Measurements from ENCODE around the gene FBN1.

The FBN1 gene

GRCh38 chr15:48493084-48493762 lies 152.3 kb downstream of the FBN1 start:
- Histone ChIP-seq H3K27me3 (ENCODE audit: control insufficient read depth, insufficient read depth, low read length) (no peaks in the 10 kb centered on the region), H3K4me1 (ENCODE audit: control insufficient read depth, insufficient read depth, low read length) (no peaks in the 10 kb centered on the region), H3K36me3 (ENCODE audit: control insufficient read depth, insufficient read depth, low read length) (no peaks in the 10 kb centered on the region; the same call in 1 of the 2 replicates), H3K9ac (ENCODE audit: low read length) (no peak overlapping the region), H3K4me3 (ENCODE audit: low read depth, low read length) (no peak overlapping the region), H3K27ac (ENCODE audit: low read depth, low read length) (no peak overlapping the region), H3K9me3 (ENCODE audit: control insufficient read depth, insufficient read depth, low read depth, low read length) (no peaks in the 10 kb centered on the region)

GRCh38 chr15:48486228-48486627 lies 159.3 kb downstream of the FBN1 start:
- H3K36me3 ChIP-seq (ENCODE audit: control insufficient read depth, insufficient read depth, low read length), result no peaks in the 10 kb centered on the region
- peaks cover 4% of the 10 kb centered on the region; the same call in 1 of the 2 replicates for H3K4me1 ChIP-seq (ENCODE audit: control insufficient read depth, insufficient read depth, low read length)
- H3K27me3 ChIP-seq (ENCODE audit: control insufficient read depth, insufficient read depth, low read length), result no peaks in the 10 kb centered on the region
- no peak overlapping the region for H3K4me3 ChIP-seq (ENCODE audit: low read depth, low read length)
- no peak overlapping the region for H3K27ac ChIP-seq (ENCODE audit: low read depth, low read length)
- no peaks in the 10 kb centered on the region for H3K9me3 ChIP-seq (ENCODE audit: control insufficient read depth, insufficient read depth, low read depth, low read length)
- H3K9ac ChIP-seq (ENCODE audit: low read length), result no peak overlapping the region

GRCh38 chr15:48481802-48482201 lies 163.7 kb downstream of the FBN1 start:
- peaks cover 14% of the 10 kb centered on the region; the same call in 1 of the 2 replicates for H3K4me1 ChIP-seq (ENCODE audit: control insufficient read depth, insufficient read depth, low read length)
- no peak overlapping the region for H3K4me3 ChIP-seq (ENCODE audit: low read depth, low read length)
- H3K9ac ChIP-seq (ENCODE audit: low read length), result no peak overlapping the region
- H3K9me3 ChIP-seq (ENCODE audit: control insufficient read depth, insufficient read depth, low read depth, low read length), result no peaks in the 10 kb centered on the region
- H3K27me3 ChIP-seq (ENCODE audit: control insufficient read depth, insufficient read depth, low read length), result no peaks in the 10 kb centered on the region
- no peaks in the 10 kb centered on the region for H3K36me3 ChIP-seq (ENCODE audit: control insufficient read depth, insufficient read depth, low read length)
- no peak overlapping the region for H3K27ac ChIP-seq (ENCODE audit: low read depth, low read length)

- Histone ChIP-seq H3K27ac (ENCODE audit: low read depth, low read length) (no peak overlapping the region), H3K36me3 (ENCODE audit: control insufficient read depth, insufficient read depth, low read length) (no peaks in the 10 kb centered on the region), H3K9ac (ENCODE audit: low read length) (no peak overlapping the region), H3K4me3 (ENCODE audit: low read depth, low read length) (no peak overlapping the region), H3K27me3 (ENCODE audit: control insufficient read depth, insufficient read depth, low read length) (no peaks in the 10 kb centered on the region), H3K9me3 (ENCODE audit: control insufficient read depth, insufficient read depth, low read depth, low read length) (no peaks in the 10 kb centered on the region), H3K4me1 (ENCODE audit: control insufficient read depth, insufficient read depth, low read length) (peaks cover 14% of the 10 kb centered on the region; the same call in 1 of the 2 replicates)
Observed at GRCh38 chr15:48479751-48480150, 165.8 kb downstream of the FBN1 start.

GRCh38 chr15:48478581-48478980 lies 166.9 kb downstream of the FBN1 start:
- Histone ChIP-seq H3K4me1 (ENCODE audit: control insufficient read depth, insufficient read depth, low read length) (peaks cover 14% of the 10 kb centered on the region; the same call in 1 of the 2 replicates), H3K27me3 (ENCODE audit: control insufficient read depth, insufficient read depth, low read length) (no peaks in the 10 kb centered on the region), H3K9me3 (ENCODE audit: control insufficient read depth, insufficient read depth, low read depth, low read length) (no peaks in the 10 kb centered on the region), H3K27ac (ENCODE audit: low read depth, low read length) (no peak overlapping the region), H3K36me3 (ENCODE audit: control insufficient read depth, insufficient read depth, low read length) (no peaks in the 10 kb centered on the region), H3K9ac (ENCODE audit: low read length) (no peak overlapping the region), H3K4me3 (ENCODE audit: low read depth, low read length) (no peak overlapping the region)

- no peaks in the 10 kb centered on the region for H3K36me3 ChIP-seq (ENCODE audit: control insufficient read depth, insufficient read depth, low read length)
- H3K9me3 ChIP-seq (ENCODE audit: control insufficient read depth, insufficient read depth, low read depth, low read length), result no peaks in the 10 kb centered on the region
- peaks cover 14% of the 10 kb centered on the region; the same call in 1 of the 2 replicates for H3K4me1 ChIP-seq (ENCODE audit: control insufficient read depth, insufficient read depth, low read length)
Observed at GRCh38 chr15:48477795-48478360, 167.6 kb downstream of the FBN1 start.

GRCh38 chr15:48475600-48476395 lies 169.7 kb downstream of the FBN1 start:
- H3K27me3 ChIP-seq (ENCODE audit: control insufficient read depth, insufficient read depth, low read length), result no peaks in the 10 kb centered on the region
- no peaks in the 10 kb centered on the region for H3K36me3 ChIP-seq (ENCODE audit: control insufficient read depth, insufficient read depth, low read length)
- no peak overlapping the region for H3K27ac ChIP-seq (ENCODE audit: low read depth, low read length)
- H3K4me1 ChIP-seq (ENCODE audit: control insufficient read depth, insufficient read depth, low read length), result peaks cover 10% of the 10 kb centered on the region; the same call in 1 of the 2 replicates
- H3K9ac ChIP-seq (ENCODE audit: low read length), result no peak overlapping the region
- H3K4me3 ChIP-seq (ENCODE audit: low read depth, low read length), result no peak overlapping the region
- no peaks in the 10 kb centered on the region for H3K9me3 ChIP-seq (ENCODE audit: control insufficient read depth, insufficient read depth, low read depth, low read length)

More at GRCh38 chr15:48477795-48478360, 167.6 kb downstream of the FBN1 start:
- Histone ChIP-seq H3K27me3 (ENCODE audit: control insufficient read depth, insufficient read depth, low read length) (no peaks in the 10 kb centered on the region), H3K4me3 (ENCODE audit: low read depth, low read length) (no peak overlapping the region), H3K27ac (ENCODE audit: low read depth, low read length) (no peak overlapping the region), H3K9ac (ENCODE audit: low read length) (no peak overlapping the region)

GRCh38 chr15:48473667-48474066 lies 171.8 kb downstream of the FBN1 start:
- no peaks in the 10 kb centered on the region for H3K36me3 ChIP-seq (ENCODE audit: control insufficient read depth, insufficient read depth, low read length)
- H3K27me3 ChIP-seq (ENCODE audit: control insufficient read depth, insufficient read depth, low read length), result no peaks in the 10 kb centered on the region
- no peak overlapping the region for H3K4me3 ChIP-seq (ENCODE audit: low read depth, low read length)
- no peaks in the 10 kb centered on the region; the same call in 1 of the 2 replicates for H3K4me1 ChIP-seq (ENCODE audit: control insufficient read depth, insufficient read depth, low read length)
- no peak overlapping the region for H3K9ac ChIP-seq (ENCODE audit: low read length)
- no peak overlapping the region for H3K27ac ChIP-seq (ENCODE audit: low read depth, low read length)
- no peaks in the 10 kb centered on the region for H3K9me3 ChIP-seq (ENCODE audit: control insufficient read depth, insufficient read depth, low read depth, low read length)

GRCh38 chr15:48472756-48473155 lies 172.8 kb downstream of the FBN1 start:
- Histone ChIP-seq H3K4me1 (ENCODE audit: control insufficient read depth, insufficient read depth, low read length) (no peaks in the 10 kb centered on the region), H3K27me3 (ENCODE audit: control insufficient read depth, insufficient read depth, low read length) (no peaks in the 10 kb centered on the region), H3K36me3 (ENCODE audit: control insufficient read depth, insufficient read depth, low read length) (no peaks in the 10 kb centered on the region), H3K9me3 (ENCODE audit: control insufficient read depth, insufficient read depth, low read depth, low read length) (no peaks in the 10 kb centered on the region), H3K27ac (ENCODE audit: low read depth, low read length) (no peak overlapping the region), H3K4me3 (ENCODE audit: low read depth, low read length) (no peak overlapping the region), H3K9ac (ENCODE audit: low read length) (no peak overlapping the region)

GRCh38 chr15:48471073-48471472 lies 174.4 kb downstream of the FBN1 start:
- Histone ChIP-seq H3K27me3 (ENCODE audit: control insufficient read depth, insufficient read depth, low read length) (no peaks in the 10 kb centered on the region), H3K27ac (ENCODE audit: low read depth, low read length) (no peak overlapping the region), H3K4me3 (ENCODE audit: low read depth, low read length) (no peak overlapping the region), H3K9ac (ENCODE audit: low read length) (no peak overlapping the region), H3K4me1 (ENCODE audit: control insufficient read depth, insufficient read depth, low read length) (no peaks in the 10 kb centered on the region), H3K36me3 (ENCODE audit: control insufficient read depth, insufficient read depth, low read length) (no peaks in the 10 kb centered on the region; the same call in 1 of the 2 replicates), H3K9me3 (ENCODE audit: control insufficient read depth, insufficient read depth, low read depth, low read length) (no peaks in the 10 kb centered on the region)

- H3K36me3 ChIP-seq (ENCODE audit: control insufficient read depth, insufficient read depth, low read length), result no peaks in the 10 kb centered on the region; the same call in 1 of the 2 replicates
- no peaks in the 10 kb centered on the region for H3K4me1 ChIP-seq (ENCODE audit: control insufficient read depth, insufficient read depth, low read length)
- H3K9ac ChIP-seq (ENCODE audit: low read length), result no peak overlapping the region
Observed at GRCh38 chr15:48470096-48470495, 175.4 kb downstream of the FBN1 start.

More at GRCh38 chr15:48470096-48470495, 175.4 kb downstream of the FBN1 start:
- no peaks in the 10 kb centered on the region for H3K9me3 ChIP-seq (ENCODE audit: control insufficient read depth, insufficient read depth, low read depth, low read length)
- H3K27ac ChIP-seq (ENCODE audit: low read depth, low read length), result no peak overlapping the region
- H3K27me3 ChIP-seq (ENCODE audit: control insufficient read depth, insufficient read depth, low read length), result no peaks in the 10 kb centered on the region
- no peak overlapping the region for H3K4me3 ChIP-seq (ENCODE audit: low read depth, low read length)
